ENCODE results near the gene TSPAN5.

DNA sequence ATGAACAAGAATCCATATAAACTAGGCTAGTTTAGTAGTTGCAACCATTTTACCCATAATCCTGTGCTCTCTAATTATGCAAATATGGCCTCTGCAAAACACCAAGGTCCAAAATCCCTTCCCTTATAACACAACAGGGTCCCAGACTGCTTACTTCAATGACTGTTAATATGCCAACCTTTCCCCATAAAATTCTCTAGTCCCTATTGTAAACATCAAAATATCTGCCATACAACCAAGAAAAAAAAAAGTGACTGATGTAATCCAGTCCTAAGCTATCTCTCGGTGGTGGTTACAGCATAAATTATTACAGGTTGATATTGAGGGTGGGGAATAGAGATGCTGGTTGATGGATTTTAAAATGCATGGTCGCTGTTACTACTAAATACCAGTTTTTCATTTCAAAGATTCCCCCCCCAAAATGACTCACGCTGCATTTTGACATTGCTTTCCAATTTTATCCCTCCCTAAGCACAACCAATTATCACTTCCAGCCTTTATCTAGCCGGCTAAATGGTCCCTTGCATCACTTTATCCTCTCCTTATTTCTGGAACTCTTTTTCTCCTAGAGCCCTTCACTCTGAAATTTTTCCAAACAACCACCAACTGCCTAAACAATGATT lies 44.8 kb downstream of the TSPAN5 start:
- TF ChIP-seq CTCF (IDR thresholded peaks at IDR 0.05): no peak
- TF ChIP-seq POLR2A (IDR thresholded peaks at IDR 0.05): no peak

Data from breast epithelium (tissue), 3 donors.